ENCODE data around the gene OPRD1. TPM values are rescaled to one million over a fixed set of nuclear protein-coding genes. Genes with fewer than 3 reads are reported as not detected.
"Not testable (repeated sequence)": the region's sequence is repeated elsewhere in the genome, so short reads cannot be mapped to it uniquely, and the experiment has no call there.

OPRD1 gene
- total RNA-seq: 0.72 TPM

GRCh38 chr1:28811766-28812668, at the start of gene OPRD1:
Gene OPRD1 (plus strand): TSS chr1:28812170. CDS start chr1:28812384, 214 bp downstream.
- DNase-seq: peak; percentile 12

DNA sequence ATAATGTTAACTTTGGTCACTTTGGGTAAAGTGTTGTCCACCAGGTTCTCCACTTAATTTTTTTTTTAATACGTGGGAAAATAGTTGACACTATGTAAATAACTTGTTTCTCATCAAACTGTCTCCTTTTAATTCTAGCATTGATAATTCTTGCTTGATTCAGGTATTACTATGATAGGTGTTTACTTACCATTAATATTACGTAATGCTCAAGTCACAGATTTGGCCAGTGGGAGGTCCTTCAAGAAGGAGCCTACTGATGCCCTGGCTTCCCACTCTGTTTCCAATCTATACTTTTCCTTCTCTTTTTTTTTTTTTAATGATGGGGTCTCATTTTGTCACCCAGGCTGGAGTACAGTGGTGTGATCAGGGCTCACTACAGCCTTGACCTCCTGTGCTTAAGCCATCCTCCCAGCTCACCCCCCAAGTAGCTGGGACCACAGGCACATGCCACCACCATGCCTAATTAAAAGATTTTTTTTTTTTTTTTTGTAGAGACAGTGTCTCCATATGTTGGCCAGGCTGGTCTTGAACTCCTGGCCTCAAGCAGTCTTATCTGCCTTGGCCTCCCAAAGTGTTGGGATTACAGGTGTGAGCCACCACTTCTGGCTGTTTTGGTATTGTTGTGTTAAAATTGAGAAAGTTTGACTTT, 45.3 kb upstream of the OPRD1 start:
- no peak for DNase-seq

- DNase-seq: no peak
Observed at GRCh38 chr1:28770601-28771165, 41.3 kb upstream of the OPRD1 start.

GRCh38 chr1:28771921-28772320, 40.0 kb upstream of the OPRD1 start:
- not testable (repeated sequence) for DNase-seq

GRCh38 chr1:28773105-28773504, 38.9 kb upstream of the OPRD1 start:
- DNase-seq: no peak

- DNase-seq: peak; percentile 82
Observed at GRCh38 chr1:28775121-28775942, 36.6 kb upstream of the OPRD1 start.

DNA sequence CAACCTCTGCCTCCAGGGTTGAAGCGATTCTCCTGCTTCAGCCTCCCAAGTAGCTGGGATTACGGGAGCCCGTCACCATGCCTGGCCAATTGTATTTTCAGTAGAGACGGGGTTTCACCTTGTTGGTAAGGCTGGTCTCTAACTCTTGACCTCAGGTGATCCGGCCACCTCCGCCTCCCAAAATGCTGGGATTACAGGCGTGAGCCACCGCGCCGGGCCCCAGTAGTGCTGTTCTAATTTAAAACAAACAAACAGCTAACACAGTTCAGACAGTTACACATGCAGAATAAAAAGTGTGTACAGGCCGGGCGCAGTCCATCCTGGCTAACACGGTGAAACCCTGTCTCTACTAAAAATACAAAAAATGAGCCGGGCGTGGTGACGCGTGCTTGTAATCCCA, 35.6 kb upstream of the OPRD1 start:
- DNase-seq: no peak

- DNase-seq: no peak
Observed at GRCh38 chr1:28778021-28778420, 33.9 kb upstream of the OPRD1 start.

DNA sequence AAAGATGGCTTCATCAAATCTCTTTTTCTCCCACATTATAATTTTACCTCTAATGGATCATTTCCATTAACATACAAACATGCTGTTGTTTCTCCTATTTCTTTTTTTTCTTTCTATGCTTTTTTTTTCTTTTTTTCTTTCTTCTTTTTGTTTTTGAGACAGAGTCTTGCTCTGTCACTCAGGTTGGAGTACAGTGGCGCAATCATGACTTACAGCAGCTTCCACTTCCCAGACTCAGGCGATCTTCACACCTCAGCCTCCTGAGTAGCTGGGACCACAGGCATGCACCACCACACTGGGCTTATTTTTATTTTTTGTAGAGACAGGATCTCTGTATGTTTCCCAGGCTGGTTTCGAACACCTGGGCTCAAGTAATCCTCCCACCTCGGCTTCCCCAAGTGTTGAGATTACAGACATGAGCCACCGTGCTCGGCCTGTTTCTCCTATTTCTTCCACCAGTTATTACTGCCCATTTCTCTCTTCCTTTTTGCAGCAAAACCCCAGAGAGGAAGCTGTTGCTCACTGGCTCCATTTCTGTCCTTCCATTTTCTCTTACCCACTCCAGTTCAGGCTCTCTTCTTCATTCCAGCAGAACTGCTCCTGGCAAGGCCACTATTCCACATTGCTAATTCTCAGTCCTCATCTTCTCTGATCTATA, 32.1 kb upstream of the OPRD1 start:
- no peak for DNase-seq

DNA sequence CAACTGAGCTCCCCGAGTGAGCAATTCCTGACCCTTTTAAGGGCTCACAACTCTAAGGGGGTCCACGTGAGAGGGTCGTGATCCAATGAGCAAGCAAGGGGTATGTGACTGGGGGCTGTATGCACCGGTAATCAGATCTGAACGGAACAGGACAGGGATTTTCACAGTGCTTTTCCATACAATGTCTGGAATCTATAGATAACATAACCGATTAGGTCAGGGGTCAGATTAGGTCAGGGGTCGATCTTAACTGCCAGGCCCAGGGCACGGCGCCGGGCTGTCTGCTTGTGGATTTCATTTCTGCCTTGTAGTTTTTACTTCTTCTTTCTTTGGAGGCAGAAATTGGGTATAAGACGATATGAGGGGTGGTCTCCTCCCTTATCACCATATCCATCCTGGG, 30.7 kb upstream of the OPRD1 start:
- DNase-seq: no peak

- no peak for DNase-seq
Observed at GRCh38 chr1:28782011-28782410, 30.0 kb upstream of the OPRD1 start.

- DNase-seq: no peak
Observed at GRCh38 chr1:28783363-28783762, 28.6 kb upstream of the OPRD1 start.

GRCh38 chr1:28789412-28789811, 22.6 kb upstream of the OPRD1 start:
- DNase-seq: no peak

DNA sequence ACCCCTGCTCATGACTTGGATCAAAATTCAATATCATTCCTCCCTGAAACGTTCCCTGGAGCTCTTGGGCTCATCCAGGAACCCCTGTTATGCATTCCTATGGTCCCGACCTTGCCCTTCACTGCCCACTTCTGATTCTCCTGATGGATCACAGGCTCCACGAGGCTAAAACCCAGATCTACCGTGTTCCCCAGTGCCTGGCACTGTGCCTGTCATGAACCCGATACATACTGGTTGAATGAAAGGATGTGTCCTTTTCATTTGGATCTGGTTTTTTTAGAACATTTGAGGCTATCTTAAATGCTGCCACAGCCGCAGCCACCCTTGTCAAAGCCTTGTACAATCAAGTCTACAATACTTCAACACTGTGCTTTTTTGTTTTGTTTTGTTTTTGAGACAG, 22.2 kb upstream of the OPRD1 start:
- no peak for DNase-seq

GRCh38 chr1:28790377-28791035, 21.5 kb upstream of the OPRD1 start:
- no peak for DNase-seq

DNA sequence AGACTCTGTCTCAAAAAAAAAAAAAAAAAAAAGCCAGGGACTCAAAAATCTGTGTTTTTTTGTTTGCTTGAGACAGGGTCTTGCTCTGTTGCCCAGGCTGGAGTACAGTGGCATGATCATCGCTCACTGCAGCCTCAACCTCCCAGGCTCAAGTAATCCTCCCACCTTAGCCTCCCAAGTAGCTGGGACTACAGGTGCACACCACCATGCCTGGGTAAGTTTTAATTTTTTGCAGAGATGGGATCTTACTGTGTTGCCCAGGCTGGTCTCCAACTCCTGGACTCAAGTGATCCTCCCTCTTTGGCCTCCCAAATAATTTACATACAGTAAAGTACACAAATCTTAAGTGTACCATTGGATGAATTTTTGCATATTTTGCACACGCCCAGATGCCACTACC, 20.0 kb upstream of the OPRD1 start:
- DNase-seq: not testable (repeated sequence)

GRCh38 chr1:28792644-28793121, 19.3 kb upstream of the OPRD1 start:
- DNase-seq: no peak

DNA sequence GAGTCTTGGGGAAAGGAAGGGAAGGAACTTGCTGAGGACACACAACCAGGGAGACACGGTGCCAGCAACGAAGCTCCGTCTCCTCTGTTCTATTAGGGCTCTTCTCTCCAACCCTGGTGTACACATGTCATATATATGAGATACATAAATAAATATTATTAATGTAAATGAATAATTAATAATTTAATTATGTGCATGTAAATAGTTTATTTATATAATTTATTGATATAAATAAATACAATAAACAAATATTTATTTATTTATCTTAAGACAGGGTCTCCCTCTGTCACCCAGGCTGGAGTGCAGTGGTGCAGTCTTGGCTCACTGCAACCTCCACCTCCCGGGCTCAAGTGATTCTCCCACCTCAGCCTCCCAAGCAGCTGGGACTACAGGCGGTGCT, 17.4 kb upstream of the OPRD1 start:
- not testable (repeated sequence) for DNase-seq

DNA sequence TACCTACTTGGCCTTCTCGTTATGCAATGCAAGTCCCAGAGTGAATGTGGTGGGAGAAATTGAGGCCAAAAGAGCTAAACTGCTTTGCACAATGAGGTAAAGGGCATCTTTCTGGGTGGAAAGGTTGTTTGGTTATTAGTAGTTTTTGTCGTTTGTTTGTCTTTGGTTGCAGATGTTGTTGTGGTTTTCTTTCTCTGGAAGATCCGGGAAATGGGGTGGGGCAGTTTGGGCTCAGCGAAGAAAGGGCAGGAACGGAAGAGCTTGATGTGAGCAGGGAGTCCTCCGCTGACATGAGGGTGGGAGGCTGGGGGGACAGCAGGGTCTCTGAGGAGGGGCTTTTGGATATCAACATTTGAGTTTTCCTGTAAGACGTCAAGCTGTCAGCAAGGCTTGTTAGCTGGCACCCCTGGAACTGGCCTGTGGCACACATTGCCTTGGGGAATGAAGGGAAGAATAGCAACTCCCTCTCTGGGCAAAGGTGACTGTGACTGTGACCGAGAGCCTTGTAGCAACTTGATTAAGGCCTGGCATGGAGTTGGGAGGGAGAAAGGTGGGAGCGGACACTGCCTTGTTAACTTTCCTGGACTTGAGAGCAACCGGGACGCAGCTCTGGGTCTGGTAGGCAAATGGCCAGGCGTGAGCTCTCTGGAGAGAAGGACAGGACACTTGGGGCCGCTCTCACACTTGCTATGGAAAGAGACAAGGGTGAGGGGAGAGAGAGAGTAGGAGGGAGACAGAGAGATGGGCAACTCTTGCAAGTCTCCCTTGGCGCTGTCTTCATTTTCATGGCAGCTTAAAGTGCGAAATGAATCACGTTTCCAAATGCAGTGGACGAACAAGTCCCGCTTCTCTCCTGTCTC, 15.4 kb upstream of the OPRD1 start:
- no peak for DNase-seq

DNA sequence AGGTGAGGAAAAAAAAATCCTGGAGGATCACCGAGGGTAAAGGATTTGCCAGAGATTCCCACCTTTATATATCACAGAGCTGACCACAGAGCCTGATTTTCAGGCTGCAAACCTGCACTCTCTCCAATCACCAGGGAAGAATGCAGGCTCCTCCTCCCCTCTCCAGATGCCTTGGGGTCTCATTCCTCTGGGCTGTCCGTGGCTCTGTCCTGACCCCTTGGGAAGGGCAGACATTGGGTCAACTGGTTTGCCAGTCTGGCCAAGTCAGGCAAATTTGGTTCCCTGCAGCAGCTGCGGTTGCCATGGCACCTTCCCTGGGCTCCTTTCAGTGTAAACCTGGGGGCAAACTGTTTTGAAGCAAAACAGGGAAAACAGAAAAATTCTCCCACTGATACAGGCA, 11.6 kb upstream of the OPRD1 start:
- DNase-seq: no peak
